BLaER1 treated with 17β-estradiol and CSF1 and Interleukin-3, amounts not matched to agents 10 nM and 100 nM (cell line): Measurements from ENCODE around the gene ARHGAP26.

Source experiments
- H3K27ac ChIP-seq, 11 experiments: shearing (Covaris generic); formaldehyde crosslinking; 2 replicates each; pipeline ENCODE4 v1.8.1; 2022
- H3K27me3 ChIP-seq, 11 experiments: shearing (Covaris generic); formaldehyde crosslinking; 2 replicates each; pipeline ENCODE4 v1.8.1; 2022
- H3K36me3 ChIP-seq, 11 experiments: shearing (Covaris generic); formaldehyde crosslinking; 2 replicates each; pipeline ENCODE4 v1.8.1; 2022
- H3K4me1 ChIP-seq, 10 experiments: shearing (Covaris generic); formaldehyde crosslinking; 2 replicates each; pipeline ENCODE4 v1.8.1; 2022
- H3K4me2 ChIP-seq, 11 experiments: shearing (Covaris generic); formaldehyde crosslinking; 2 replicates each; pipeline ENCODE4 v1.8.1; 2022
- H3K4me3 ChIP-seq, 10 experiments: shearing (Covaris generic); formaldehyde crosslinking; 2 replicates each; pipeline ENCODE4 v1.8.1; 2022
- H3K9ac ChIP-seq, 11 experiments: shearing (Covaris generic); formaldehyde crosslinking; 2 replicates each; pipeline ENCODE4 v1.8.1; 2022
- H3K9me3 ChIP-seq, 11 experiments: shearing (Covaris generic); formaldehyde crosslinking; replicated peaks in 1 of 11; 2 replicates each; pipeline ENCODE4 v1.8.1; 2022
- H4K20me1 ChIP-seq, 11 experiments: shearing (Covaris generic); formaldehyde crosslinking; 2 replicates each; pipeline ENCODE4 v1.8.1; 2022
- Cebpa-rat ChIP-seq, 11 experiments: shearing (Covaris generic); IDR thresholded peaks; 2 replicates each; pipeline ENCODE4 v1.8.1; 2022

ARHGAP26 gene

GRCh38 chr5:143248391-143248790 is 478.2 kb downstream of the ARHGAP26 start:
- Histone ChIP-seq H3K4me1 (peaks cover 0 to 27% (median 0%) of the 10 kb centered on the region in 10 experiments; a peak in 6 of 20 replicates), H4K20me1 (no peaks in the 10 kb centered on the region), H3K27me3 (no peaks in the 10 kb centered on the region), H3K9me3 (peaks cover 18 to 32% (median 23%) of the 10 kb centered on the region in 11 experiments), H3K4me2 (peak overlapping the region in 3 of 11 experiments; percentile 38 to 54 (median 46); a peak in 5 of 22 replicates), H3K36me3 (no peaks in the 10 kb centered on the region), H3K4me3 (no peak overlapping the region), H3K9ac (no peak overlapping the region), H3K27ac (no peak overlapping the region)
- TF ChIP-seq Cebpa-rat (IDR thresholded peaks at IDR 0.05), result no peak

DNA sequence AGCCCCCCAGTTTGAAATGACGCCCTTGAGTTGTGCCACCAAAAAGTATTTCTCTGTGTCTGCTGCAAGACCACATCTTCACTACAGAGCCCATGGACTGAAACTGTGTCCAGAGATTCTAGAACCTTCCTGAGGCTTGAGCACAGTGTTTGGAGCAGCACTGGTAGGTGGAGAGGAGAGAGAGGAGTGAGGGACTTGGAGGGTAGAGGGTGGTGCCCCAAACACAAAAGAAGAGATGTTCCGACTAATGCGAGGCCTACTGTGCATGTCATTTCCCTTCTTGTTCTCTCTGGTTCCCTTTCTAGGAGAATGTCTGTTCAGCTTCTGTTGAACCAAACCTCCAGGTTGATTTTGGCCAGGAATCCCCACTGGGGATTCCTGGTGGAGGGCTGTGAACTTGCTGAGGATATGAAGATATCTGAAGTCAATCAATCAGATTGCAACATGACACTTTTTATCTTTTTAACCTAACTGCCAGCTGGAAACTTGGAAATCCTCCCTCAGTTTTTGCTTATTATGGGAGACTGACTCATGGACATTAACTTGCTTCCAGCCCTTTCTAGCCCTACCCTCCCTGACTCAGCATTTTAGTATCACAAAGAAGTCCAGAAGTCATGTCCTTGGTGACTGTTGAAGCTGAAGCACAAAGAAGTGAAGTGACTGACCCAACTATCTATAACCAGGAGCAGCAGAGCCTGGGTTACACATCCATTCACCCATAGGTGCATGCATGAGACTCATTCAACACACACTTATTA is 478.8 kb downstream of the ARHGAP26 start:
- Histone ChIP-seq H3K4me1 (peaks cover 0 to 27% (median 0%) of the 10 kb centered on the region in 10 experiments; a peak in 6 of 20 replicates), H3K9ac (no peak overlapping the region), H3K4me2 (peak overlapping the region in 3 of 11 experiments; percentile 38 to 54 (median 46); a peak in 6 of 22 replicates)

DNA sequence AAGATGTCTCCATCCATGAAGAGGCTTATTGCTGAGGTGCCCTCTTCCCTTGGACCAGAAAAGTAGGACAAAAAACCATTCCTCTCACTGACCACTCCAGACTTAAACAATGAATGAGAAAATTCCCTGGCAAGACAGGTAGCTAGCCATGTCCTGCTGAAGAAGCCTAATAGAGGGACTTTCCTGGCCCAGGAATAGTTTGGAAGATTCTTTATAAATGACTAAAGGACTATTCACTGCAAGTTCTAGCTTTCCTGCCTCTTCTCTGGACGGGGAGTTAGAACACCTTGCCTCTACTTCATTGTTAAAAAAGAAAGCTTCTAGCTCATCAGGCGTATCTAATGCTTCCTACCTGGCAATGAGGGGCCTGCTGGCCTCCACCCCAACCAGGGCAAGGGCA is 479.7 kb downstream of the ARHGAP26 start:
- Histone ChIP-seq H3K36me3 (no peaks in the 10 kb centered on the region), H3K9me3 (peaks cover 12 to 21% (median 16%) of the 10 kb centered on the region in 11 experiments; a peak in 21 of 22 replicates), H3K27ac (no peak overlapping the region), H3K4me2 (peak overlapping the region in 2 of 11 experiments; percentile 46 to 54; a peak in 4 of 22 replicates), H3K4me1 (peaks cover 0 to 27% (median 0%) of the 10 kb centered on the region in 10 experiments; a peak in 6 of 20 replicates), H4K20me1 (no peaks in the 10 kb centered on the region), H3K9ac (no peak overlapping the region), H3K27me3 (no peaks in the 10 kb centered on the region), H3K4me3 (no peak overlapping the region)
- TF ChIP-seq Cebpa-rat (IDR thresholded peaks at IDR 0.05), result no peak

More for the DNA sequence above, 478.8 kb downstream of the ARHGAP26 start:
- Histone ChIP-seq H3K27ac (no peak overlapping the region), H3K27me3 (no peaks in the 10 kb centered on the region), H4K20me1 (no peaks in the 10 kb centered on the region), H3K9me3 (peaks cover 18 to 30% (median 23%) of the 10 kb centered on the region in 11 experiments), H3K4me3 (no peak overlapping the region), H3K36me3 (no peaks in the 10 kb centered on the region)
- no peak for TF ChIP-seq Cebpa-rat (IDR thresholded peaks at IDR 0.05)

DNA sequence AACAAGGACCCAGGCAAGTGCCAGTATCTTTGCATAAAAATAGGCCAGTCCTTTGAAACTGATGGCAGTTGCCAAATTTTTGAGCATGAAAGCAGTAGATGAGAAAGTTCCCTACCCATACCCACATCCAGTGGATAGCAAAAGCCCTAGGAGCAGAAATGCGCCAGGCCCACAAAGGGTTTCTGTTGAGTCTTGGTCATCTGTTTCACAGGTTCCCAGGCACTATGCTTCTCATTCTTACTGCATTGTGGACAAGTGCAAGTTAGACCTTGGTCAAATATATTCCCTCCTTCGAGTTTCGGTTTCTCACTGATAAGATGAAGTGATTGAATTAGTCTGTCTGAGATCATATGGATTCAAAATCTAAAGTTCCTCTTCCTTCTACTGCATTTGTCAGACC is 481.0 kb downstream of the ARHGAP26 start:
- no peak overlapping the region for H3K27ac ChIP-seq
- peaks cover 0 to 8% (median 3%) of the 10 kb centered on the region in 11 experiments; a peak in 13 of 22 replicates for H3K9me3 ChIP-seq
- no peaks in the 10 kb centered on the region for H3K36me3 ChIP-seq
- H3K4me3 ChIP-seq, result no peak overlapping the region
- H3K9ac ChIP-seq, result no peak overlapping the region
- H3K4me2 ChIP-seq, result no peak overlapping the region
- H3K27me3 ChIP-seq, result no peaks in the 10 kb centered on the region
- TF ChIP-seq Cebpa-rat (IDR thresholded peaks at IDR 0.05), result no peak
- no peaks in the 10 kb centered on the region for H4K20me1 ChIP-seq
- H3K4me1 ChIP-seq, result peaks cover 0 to 27% (median 0%) of the 10 kb centered on the region in 10 experiments; a peak in 6 of 20 replicates

DNA sequence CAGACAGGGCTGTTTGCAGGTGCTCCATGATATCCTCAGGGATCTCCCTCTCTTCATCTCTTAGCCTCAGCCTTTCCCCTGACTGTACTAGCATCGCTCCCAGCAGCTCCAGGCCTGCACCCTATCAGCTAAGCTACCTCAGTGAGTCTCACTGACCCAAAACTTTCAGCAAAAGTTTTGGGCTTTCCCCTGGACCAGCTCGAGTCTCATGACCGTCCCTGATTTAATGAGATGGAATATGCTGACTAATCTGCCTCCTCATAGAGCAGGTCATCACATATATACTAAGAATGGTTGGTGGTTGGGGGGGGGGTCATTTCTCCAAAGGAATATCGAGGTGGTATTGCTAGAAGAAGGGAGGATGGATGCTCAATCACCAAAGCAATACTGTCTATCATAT is 481.8 kb downstream of the ARHGAP26 start:
- H3K27me3 ChIP-seq, result no peaks in the 10 kb centered on the region
- H3K27ac ChIP-seq, result no peak overlapping the region
- H3K9me3 ChIP-seq, result 0 out of 22 replicates have a peak, but pooled peaks cover 0 to under 1% (median 0%) of the 10 kb centered on the region in 11 experiments
- peaks cover 0 to 27% (median 0%) of the 10 kb centered on the region in 10 experiments; a peak in 6 of 20 replicates for H3K4me1 ChIP-seq
- no peaks in the 10 kb centered on the region for H3K36me3 ChIP-seq
- H3K4me2 ChIP-seq, result peak overlapping the region in 2 of 11 experiments; percentile 14 to 28; a peak in 2 of 22 replicates
- H3K9ac ChIP-seq, result no peak overlapping the region
- TF ChIP-seq Cebpa-rat (IDR thresholded peaks at IDR 0.05), result no peak
- H4K20me1 ChIP-seq, result no peaks in the 10 kb centered on the region
- no peak overlapping the region for H3K4me3 ChIP-seq

GRCh38 chr5:143254819-143255218 is 484.6 kb downstream of the ARHGAP26 start:
- no peak for TF ChIP-seq Cebpa-rat (IDR thresholded peaks at IDR 0.05)
- Histone ChIP-seq H4K20me1 (no peaks in the 10 kb centered on the region), H3K9me3 (no peaks in the 10 kb centered on the region), H3K9ac (no peak overlapping the region), H3K4me2 (no peak overlapping the region), H3K4me3 (no peak overlapping the region), H3K4me1 (peaks cover 0 to 13% (median 0%) of the 10 kb centered on the region in 10 experiments; a peak in 4 of 20 replicates), H3K36me3 (no peaks in the 10 kb centered on the region), H3K27me3 (no peaks in the 10 kb centered on the region), H3K27ac (no peak overlapping the region)

DNA sequence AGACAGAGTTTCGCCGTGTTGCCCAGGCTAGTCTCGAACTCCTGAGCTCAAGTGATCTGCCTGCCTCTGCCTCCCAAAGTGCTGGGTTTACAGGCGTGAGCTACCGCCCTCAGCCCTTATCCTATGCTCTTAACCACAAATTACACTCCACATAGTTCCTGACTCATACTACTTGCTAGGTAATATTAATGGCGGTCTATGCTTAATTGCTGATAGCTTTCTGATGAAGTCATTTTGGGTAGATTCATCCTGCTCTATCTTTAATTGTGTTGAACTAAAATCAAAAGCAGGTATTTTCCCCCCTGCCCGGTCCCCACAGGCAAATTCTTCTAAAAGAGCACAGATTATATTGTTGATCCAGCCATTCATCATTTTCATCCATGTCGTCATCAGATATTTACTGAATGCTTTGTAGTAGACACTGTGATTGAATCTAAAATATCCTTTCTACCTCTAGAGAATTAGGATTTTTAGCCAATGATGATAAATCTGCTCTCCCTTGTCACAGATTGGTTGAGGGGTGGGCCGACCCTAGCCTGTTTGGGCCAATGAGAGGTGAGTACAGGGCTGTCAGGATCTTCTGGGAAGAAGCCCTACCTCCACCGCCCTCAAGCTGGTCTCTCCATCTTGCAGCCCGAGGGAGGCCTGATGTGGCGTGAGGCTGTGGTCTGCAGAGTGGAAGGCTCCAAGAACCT is 488.5 kb downstream of the ARHGAP26 start:
- Histone ChIP-seq H3K36me3 (0 out of 22 replicates have a peak, but pooled peaks cover 0 to 5% (median 0%) of the 10 kb centered on the region in 11 experiments), H3K27ac (no peak overlapping the region)
- no peak for TF ChIP-seq Cebpa-rat (IDR thresholded peaks at IDR 0.05)

GRCh38 chr5:143259254-143259605 is 489.1 kb downstream of the ARHGAP26 start:
- no peaks in the 10 kb centered on the region for H4K20me1 ChIP-seq
- peaks cover 0 to 11% (median 0%) of the 10 kb centered on the region in 11 experiments; a peak in 8 of 22 replicates for H3K9me3 ChIP-seq
- no peak overlapping the region for H3K9ac ChIP-seq
- H3K4me2 ChIP-seq, result no peak overlapping the region
- H3K27me3 ChIP-seq, result no peaks in the 10 kb centered on the region
- H3K4me3 ChIP-seq, result no peak overlapping the region
- peaks cover 0 to 13% (median 3%) of the 10 kb centered on the region in 10 experiments; a peak in 5 of 20 replicates for H3K4me1 ChIP-seq
- H3K36me3 ChIP-seq, result 0 out of 22 replicates have a peak, but pooled peaks cover 0 to 5% (median 0%) of the 10 kb centered on the region in 11 experiments
- no peak overlapping the region for H3K27ac ChIP-seq
- no peak for TF ChIP-seq Cebpa-rat (IDR thresholded peaks at IDR 0.05)

More for the DNA sequence above, 488.5 kb downstream of the ARHGAP26 start:
- H3K4me1 ChIP-seq, result peaks cover 0 to 13% (median 3%) of the 10 kb centered on the region in 10 experiments; a peak in 5 of 20 replicates
- H3K9me3 ChIP-seq, result peaks cover 0 to 11% (median 0%) of the 10 kb centered on the region in 11 experiments; a peak in 8 of 22 replicates
- no peak overlapping the region for H3K4me3 ChIP-seq
- H4K20me1 ChIP-seq, result no peaks in the 10 kb centered on the region
- H3K9ac ChIP-seq, result no peak overlapping the region
- H3K27me3 ChIP-seq, result no peaks in the 10 kb centered on the region
- H3K4me2 ChIP-seq, result no peak overlapping the region
